Measurements from ENCODE around the gene MARCHF3. TPM values are rescaled to one million over a fixed set of nuclear protein-coding genes. Genes with fewer than 3 reads are reported as not detected.

The MARCHF3 gene
- total RNA-seq, 1 experiment from 2014 or later: 1.1 TPM

DNA sequence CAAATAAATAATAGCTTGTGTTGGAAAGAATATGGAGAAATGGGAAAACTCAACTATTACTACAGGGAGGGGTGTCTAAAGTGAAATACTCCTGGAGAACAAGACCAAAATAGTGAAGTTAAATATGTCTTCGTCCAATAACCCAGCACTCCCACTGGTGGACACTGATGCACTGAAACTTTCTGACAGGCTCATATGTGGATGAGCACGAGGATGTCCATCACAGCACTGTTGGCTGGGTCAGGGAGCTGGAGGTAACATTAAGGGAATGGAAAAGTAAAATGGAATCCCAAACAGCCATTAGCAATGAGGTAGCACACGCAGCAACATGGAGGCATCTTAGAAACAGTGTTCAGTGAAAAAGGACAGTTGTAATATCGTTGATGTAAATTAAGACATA lies 167.0 kb downstream of the MARCHF3 start:
- intact Hi-C loops (cut with micrococcal nuclease; ENCODE audit: unreplicated experiment): no loop called here
- TF ChIP-seq EZH2 (IDR thresholded peaks at IDR 0.05; ENCODE audit: borderline replicate concordance, low read depth, low read length, poor library complexity, severe bottlenecking) (no peak), CTCF (conservative IDR thresholded peaks at IDR 0.05; ENCODE audit: low read depth, low read length) (no peak)
- BruUV-seq (replicated peaks): no TSS peak
- Histone ChIP-seq H3K4me1 (ENCODE audit: insufficient read depth, low read length, poor library complexity, severe bottlenecking) (peaks cover under 1% of the 10 kb centered on the region), H3K27ac (ENCODE audit: low read depth, low read length, poor library complexity, severe bottlenecking) (no peak overlapping the region), H3K4me3 (ENCODE audit: low read depth, low read length, poor library complexity, severe bottlenecking) (no peak overlapping the region), H3K36me3 (ENCODE audit: insufficient read depth, low read length, poor library complexity, severe bottlenecking) (no peaks in the 10 kb centered on the region), H3K27me3 (replicated peaks; ENCODE audit: insufficient read depth, low read depth, low read length, poor library complexity) (no peaks in the 10 kb centered on the region), H3K9me3 (ENCODE audit: low read depth, low read length, poor library complexity, severe bottlenecking) (no peaks in the 10 kb centered on the region)
- DNase-seq (ENCODE audit: low spot score): no peak
- CTCF ChIA-PET: no interaction called here
- POLR2A ChIA-PET (ENCODE audit: low non-redundant PET): no interaction called here

DNA sequence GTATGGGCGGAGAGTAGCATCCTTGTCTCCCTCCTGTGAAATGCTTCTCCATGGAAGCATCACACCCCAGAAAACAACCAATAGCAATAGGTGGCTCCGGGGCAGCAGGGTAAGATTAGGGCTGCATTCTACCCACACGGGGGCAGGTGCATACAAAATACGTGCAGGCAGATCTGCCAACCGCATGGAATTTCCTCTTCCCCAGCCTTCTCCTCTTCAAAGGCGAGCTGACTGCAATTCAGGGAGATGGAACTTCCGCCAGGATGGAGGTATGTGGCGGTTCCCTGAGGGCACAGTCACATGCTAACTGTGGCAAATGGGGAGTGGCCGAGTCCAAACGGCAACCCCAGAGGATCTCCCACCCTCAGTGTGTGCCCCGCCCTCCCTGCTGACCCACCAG lies 171.9 kb downstream of the MARCHF3 start:
- ChIA-PET CTCF (no interaction called here), POLR2A (ENCODE audit: low non-redundant PET) (no interaction called here)
- no peak for TF ChIP-seq EZH2 (IDR thresholded peaks at IDR 0.05; ENCODE audit: borderline replicate concordance, low read depth, low read length, poor library complexity, severe bottlenecking)
- TF ChIP-seq CTCF (conservative IDR thresholded peaks at IDR 0.05; ENCODE audit: low read depth, low read length): no peak
- H3K9me3 ChIP-seq (ENCODE audit: low read depth, low read length, poor library complexity, severe bottlenecking): no peaks in the 10 kb centered on the region
- no peak for DNase-seq (ENCODE audit: low spot score)
- intact Hi-C loops (cut with micrococcal nuclease; ENCODE audit: unreplicated experiment): no loop called here
- H3K36me3 ChIP-seq (ENCODE audit: insufficient read depth, low read length, poor library complexity, severe bottlenecking): no peaks in the 10 kb centered on the region
- BruUV-seq (replicated peaks): no TSS peak
- no peak overlapping the region for H3K27ac ChIP-seq (ENCODE audit: low read depth, low read length, poor library complexity, severe bottlenecking)
- peaks cover 11% of the 10 kb centered on the region for H3K4me1 ChIP-seq (ENCODE audit: insufficient read depth, low read length, poor library complexity, severe bottlenecking)
- no peak overlapping the region for H3K4me3 ChIP-seq (ENCODE audit: low read depth, low read length, poor library complexity, severe bottlenecking)
- H3K27me3 ChIP-seq (replicated peaks; ENCODE audit: insufficient read depth, low read depth, low read length, poor library complexity): no peaks in the 10 kb centered on the region

DNA sequence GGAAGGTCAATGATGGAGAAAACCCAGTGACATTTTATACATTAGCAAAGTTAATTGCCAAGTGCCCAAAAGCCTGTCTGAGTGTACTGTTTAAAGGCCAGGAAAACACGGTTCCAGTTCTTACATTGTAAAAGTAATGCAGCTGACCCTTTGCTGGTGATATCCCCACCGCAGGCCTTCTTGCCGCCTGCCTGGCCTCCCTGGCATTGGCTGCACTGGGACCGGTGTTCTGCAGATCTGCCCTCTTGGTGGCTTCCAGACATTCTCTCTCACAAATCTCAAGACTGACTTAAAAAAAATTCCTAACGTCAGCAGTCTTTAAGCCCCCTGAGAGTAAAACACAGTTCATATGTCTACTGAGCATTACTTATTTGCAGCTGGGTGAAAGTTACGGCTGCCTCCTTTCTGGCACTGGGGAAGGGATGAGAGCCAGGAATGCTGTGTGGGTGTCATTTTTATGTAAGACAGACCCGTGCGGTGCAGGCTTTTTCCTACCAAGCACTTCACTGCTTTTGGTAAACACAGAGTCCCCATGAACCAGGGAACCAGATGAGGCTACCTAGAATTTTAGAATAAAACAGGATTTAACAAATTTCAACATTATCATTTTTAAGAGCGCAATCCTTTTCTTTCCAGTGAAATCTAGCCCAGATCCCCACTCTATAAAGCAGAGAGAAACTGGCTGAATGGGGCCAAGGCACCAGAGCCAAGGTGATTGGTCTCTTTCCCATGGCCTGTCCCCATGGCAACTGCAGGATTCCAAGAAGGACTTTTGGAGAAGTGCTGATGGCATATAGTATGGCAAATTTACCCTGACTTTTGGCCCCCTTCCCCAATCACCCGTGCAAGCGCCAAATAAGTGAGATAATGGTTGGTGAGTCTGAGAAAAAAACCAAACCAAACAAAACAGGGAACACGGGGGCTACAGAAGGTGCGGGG lies 172.6 kb downstream of the MARCHF3 start:
- H3K4me3 ChIP-seq (ENCODE audit: low read depth, low read length, poor library complexity, severe bottlenecking): no peak overlapping the region
- no peaks in the 10 kb centered on the region for H3K9me3 ChIP-seq (ENCODE audit: low read depth, low read length, poor library complexity, severe bottlenecking)
- peaks cover 11% of the 10 kb centered on the region for H3K4me1 ChIP-seq (ENCODE audit: insufficient read depth, low read length, poor library complexity, severe bottlenecking)
- intact Hi-C loops (cut with micrococcal nuclease; ENCODE audit: unreplicated experiment): no loop called here
- ChIA-PET CTCF (interaction anchor here (0.5 kb wide), 1 partner anchor 177 kb away, joined by 4 read pairs; no protein-coding TSS in a partner anchor), POLR2A (ENCODE audit: low non-redundant PET) (no interaction called here)
- H3K27me3 ChIP-seq (replicated peaks; ENCODE audit: insufficient read depth, low read depth, low read length, poor library complexity): no peaks in the 10 kb centered on the region
- H3K27ac ChIP-seq (ENCODE audit: low read depth, low read length, poor library complexity, severe bottlenecking): peak overlapping the region; percentile 2
- DNase-seq (ENCODE audit: low spot score): peak; percentile 67
- TF ChIP-seq EZH2 (IDR thresholded peaks at IDR 0.05; ENCODE audit: borderline replicate concordance, low read depth, low read length, poor library complexity, severe bottlenecking) (no peak), CTCF (conservative IDR thresholded peaks at IDR 0.05; ENCODE audit: low read depth, low read length) (no peak)
- no peaks in the 10 kb centered on the region for H3K36me3 ChIP-seq (ENCODE audit: insufficient read depth, low read length, poor library complexity, severe bottlenecking)
- BruUV-seq (replicated peaks): no TSS peak

Data from A673 (cell line).